Endothelial cell of umbilical vein (primary cell): ENCODE results near the gene GRK5.

ENCODE experiments used
- POLR2AphosphoS5 ChIP-seq: IDR thresholded peaks from 2 replicates; pipeline ENCODE4 v1.6.1; 2012; ENCODE audit warnings: low read depth, mild to moderate bottlenecking, control low read depth, low read length, moderate library complexity; ENCODE audit not compliant: insufficient read depth
- TF ChIP-seq, protein P1 (sequence below), 2 donors: IDR thresholded peaks; 1 replicate in 1 of 2; 2 replicates in 1 of 2; pipeline ENCODE4 v1.5.1; 2011; ENCODE audit warnings: low read length in 2 of 2, mild to moderate bottlenecking in 2 of 2, moderate library complexity in 2 of 2, control low read depth in 1 of 2, inconsistent platforms in 1 of 2, low read depth in 1 of 2; ENCODE audit not compliant: insufficient read depth in 1 of 2; ENCODE audit errors: extremely low read depth in 1 of 2

DNA sequence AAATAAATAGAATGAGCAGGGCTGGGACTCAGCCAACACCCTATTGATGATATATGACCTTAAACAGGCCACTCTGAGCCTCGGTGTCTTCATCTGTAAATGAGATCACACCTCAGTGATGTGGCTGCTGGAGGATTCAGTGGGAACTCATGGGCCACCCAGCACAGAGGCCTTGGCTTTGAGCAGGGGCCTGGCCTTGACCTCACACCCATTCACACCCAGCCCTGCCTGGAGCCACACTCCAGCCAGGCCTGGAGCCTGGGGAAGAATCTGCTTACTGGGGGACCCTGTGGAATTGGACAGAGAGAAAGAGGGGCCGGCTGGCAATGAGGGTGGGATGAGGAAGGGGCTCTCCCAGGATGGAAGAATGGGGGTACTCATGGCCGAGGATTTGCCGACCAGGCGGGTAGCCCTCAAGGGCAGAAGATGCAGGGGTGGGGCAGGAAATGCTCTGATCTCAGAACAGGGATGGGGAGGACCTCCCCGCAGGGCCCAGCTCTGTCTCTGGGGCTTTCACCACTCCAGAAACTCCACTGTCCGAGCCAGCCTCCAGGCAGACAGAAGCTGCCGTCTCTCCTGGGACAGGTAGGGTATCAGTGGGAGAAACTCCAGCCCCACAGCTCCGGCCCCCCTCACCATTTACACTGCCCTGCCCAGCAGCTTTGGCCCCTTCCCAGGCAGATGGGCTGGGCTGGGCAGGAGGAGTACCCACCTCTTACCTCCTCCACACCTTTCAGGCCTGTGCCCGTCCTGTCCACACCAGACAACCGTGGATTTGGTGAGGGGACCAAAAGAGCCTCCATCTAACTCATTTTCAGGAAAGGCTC, 253.2 kb downstream of the GRK5 start:
- TF ChIP-seq, protein P1, sequence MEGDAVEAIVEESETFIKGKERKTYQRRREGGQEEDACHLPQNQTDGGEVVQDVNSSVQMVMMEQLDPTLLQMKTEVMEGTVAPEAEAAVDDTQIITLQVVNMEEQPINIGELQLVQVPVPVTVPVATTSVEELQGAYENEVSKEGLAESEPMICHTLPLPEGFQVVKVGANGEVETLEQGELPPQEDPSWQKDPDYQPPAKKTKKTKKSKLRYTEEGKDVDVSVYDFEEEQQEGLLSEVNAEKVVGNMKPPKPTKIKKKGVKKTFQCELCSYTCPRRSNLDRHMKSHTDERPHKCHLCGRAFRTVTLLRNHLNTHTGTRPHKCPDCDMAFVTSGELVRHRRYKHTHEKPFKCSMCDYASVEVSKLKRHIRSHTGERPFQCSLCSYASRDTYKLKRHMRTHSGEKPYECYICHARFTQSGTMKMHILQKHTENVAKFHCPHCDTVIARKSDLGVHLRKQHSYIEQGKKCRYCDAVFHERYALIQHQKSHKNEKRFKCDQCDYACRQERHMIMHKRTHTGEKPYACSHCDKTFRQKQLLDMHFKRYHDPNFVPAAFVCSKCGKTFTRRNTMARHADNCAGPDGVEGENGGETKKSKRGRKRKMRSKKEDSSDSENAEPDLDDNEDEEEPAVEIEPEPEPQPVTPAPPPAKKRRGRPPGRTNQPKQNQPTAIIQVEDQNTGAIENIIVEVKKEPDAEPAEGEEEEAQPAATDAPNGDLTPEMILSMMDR (IDR thresholded peaks at IDR 0.05; ENCODE audit: extremely low read depth in 1 of 2, insufficient read depth in 1 of 2, low read depth in 1 of 2, low read length in 2 of 2), result no peak
- no peak for TF ChIP-seq POLR2AphosphoS5
